Endothelial cell of umbilical vein (primary cell): Measurements from ENCODE around the gene RBM39.

ENCODE experiments used
- MYC ChIP-seq: IDR thresholded peaks from one replicate; pipeline ENCODE4 v1.6.1; 2011; ENCODE audit warnings: mild to moderate bottlenecking, low read depth, low read length
- TF ChIP-seq, protein P1 (sequence below), 2 donors: IDR thresholded peaks; 1 replicate in 1 of 2; 2 replicates in 1 of 2; pipeline ENCODE4 v1.5.1; 2011; ENCODE audit warnings: low read length in 2 of 2, mild to moderate bottlenecking in 2 of 2, moderate library complexity in 2 of 2, control low read depth in 1 of 2, inconsistent platforms in 1 of 2, low read depth in 1 of 2; ENCODE audit not compliant: insufficient read depth in 1 of 2; ENCODE audit errors: extremely low read depth in 1 of 2

DNA sequence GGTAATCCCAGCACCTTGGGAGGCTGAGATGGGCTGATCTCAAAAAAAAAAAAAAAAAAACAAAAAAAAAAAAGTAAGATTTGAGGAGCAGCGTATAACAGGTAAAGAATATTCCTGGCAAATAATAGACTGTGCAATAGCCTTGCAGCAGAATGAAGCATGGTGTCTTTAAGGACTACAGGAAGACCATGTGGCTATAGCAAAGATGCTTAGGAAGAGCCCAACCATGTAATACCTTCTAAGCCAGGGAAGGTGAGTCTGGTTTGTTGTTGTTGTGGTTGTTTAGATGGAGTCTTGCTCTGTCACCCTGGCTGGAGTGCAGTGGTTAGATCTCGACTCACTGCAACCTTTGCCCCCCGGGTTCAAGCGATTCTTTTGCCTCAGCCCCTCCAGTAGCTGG lies 14.3 kb upstream of the RBM39 start:
- TF ChIP-seq, protein P1, sequence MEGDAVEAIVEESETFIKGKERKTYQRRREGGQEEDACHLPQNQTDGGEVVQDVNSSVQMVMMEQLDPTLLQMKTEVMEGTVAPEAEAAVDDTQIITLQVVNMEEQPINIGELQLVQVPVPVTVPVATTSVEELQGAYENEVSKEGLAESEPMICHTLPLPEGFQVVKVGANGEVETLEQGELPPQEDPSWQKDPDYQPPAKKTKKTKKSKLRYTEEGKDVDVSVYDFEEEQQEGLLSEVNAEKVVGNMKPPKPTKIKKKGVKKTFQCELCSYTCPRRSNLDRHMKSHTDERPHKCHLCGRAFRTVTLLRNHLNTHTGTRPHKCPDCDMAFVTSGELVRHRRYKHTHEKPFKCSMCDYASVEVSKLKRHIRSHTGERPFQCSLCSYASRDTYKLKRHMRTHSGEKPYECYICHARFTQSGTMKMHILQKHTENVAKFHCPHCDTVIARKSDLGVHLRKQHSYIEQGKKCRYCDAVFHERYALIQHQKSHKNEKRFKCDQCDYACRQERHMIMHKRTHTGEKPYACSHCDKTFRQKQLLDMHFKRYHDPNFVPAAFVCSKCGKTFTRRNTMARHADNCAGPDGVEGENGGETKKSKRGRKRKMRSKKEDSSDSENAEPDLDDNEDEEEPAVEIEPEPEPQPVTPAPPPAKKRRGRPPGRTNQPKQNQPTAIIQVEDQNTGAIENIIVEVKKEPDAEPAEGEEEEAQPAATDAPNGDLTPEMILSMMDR (IDR thresholded peaks at IDR 0.05; ENCODE audit: extremely low read depth in 1 of 2, insufficient read depth in 1 of 2, low read depth in 1 of 2, low read length in 2 of 2) = no peak
- TF ChIP-seq MYC = no peak
